Activated gamma-delta T cell (primary cell): ENCODE data around the gene PDIA6.
A peak's percentile ranks its signal among the peaks of the same experiment; 100 is the strongest.

Source experiments
- DNase-seq: peaks from one replicate; lab custom pipeline; 2025; lab: John Stamatoyannopoulos, UW
- total RNA-seq, 2 donors: gene quantifications; one replicate each; lab custom pipeline; 2026; lab: John Stamatoyannopoulos, UW

Gene PDIA6, protein sequence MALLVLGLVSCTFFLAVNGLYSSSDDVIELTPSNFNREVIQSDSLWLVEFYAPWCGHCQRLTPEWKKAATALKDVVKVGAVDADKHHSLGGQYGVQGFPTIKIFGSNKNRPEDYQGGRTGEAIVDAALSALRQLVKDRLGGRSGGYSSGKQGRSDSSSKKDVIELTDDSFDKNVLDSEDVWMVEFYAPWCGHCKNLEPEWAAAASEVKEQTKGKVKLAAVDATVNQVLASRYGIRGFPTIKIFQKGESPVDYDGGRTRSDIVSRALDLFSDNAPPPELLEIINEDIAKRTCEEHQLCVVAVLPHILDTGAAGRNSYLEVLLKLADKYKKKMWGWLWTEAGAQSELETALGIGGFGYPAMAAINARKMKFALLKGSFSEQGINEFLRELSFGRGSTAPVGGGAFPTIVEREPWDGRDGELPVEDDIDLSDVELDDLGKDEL
- 102 to 154 reads per million in 2 donors for total RNA-seq

GRCh38 chr2:10812362-10813162 is at the start of gene PDIA6:
Gene PDIA6, minus strand, starts transcription at chr2:10812785. Its CDS starts 89 bp downstream, at chr2:10812696.
- DNase-seq: peak; percentile 90

GRCh38 chr2:10862330-10862729 is 49.7 kb upstream of the PDIA6 start:
- no peak for DNase-seq

DNA sequence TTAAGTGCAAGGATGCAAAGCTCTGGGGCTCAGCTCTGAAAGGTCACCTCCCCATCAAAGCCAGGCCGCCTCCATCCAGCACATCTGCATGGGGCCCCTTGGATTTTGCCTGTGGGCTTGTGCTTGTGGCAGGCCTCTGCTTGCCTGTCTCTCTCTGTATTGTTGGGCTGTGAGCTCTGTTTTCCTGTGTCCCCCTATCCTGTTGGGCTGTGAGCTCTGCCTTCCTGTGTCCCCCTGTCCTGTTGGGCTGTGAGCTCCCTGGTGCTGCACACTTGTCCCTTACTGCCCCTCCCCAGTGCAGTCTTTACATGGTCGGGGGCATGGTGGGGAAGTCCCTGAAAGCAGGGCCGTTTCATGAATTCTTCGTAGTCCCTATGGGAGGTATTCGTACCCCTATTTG is 49.2 kb upstream of the PDIA6 start:
- DNase-seq: no peak

GRCh38 chr2:10860814-10861325 is 48.3 kb upstream of the PDIA6 start:
- DNase-seq: no peak

GRCh38 chr2:10860081-10860813 is 47.7 kb upstream of the PDIA6 start:
- no peak for DNase-seq

DNA sequence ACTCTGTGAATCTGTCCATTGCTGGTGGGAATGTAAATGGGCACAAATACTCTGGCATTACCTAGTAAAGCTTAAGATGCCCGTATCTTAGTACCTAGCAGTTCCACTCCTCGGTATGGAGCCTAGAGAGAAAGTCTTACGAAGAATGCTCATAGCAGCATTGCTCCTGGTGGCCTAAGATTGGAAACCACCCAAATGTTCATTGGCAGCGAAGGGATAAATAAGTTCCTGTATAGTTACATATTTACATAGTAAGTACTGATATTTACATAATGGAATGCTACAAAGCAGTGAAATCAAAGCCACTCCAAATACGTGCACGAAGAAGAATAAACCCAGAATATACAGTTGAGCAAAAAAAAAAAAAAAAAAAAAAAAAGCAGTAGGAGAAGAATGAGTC is 46.7 kb upstream of the PDIA6 start:
- no peak for DNase-seq

DNA sequence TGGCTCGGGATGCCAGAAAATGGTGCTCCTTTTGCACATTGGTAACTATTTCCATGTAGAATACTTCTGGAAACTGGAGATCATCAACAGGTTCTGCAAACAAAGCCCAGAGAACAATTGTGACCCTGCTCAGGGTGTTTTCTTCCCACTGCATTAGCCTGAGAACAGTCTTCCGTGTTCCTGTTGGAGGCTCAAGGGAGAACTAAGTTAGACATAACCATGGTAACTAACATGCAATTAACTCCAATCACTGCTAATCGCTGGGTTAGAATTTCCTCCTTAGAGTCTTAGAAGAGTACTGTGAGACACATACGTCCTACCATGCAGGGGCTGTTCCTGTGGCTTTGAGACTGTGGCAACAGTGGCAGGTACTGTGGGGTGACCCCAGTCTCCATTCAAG is 36.0 kb upstream of the PDIA6 start:
- DNase-seq: no peak

GRCh38 chr2:10847008-10847407 is 34.4 kb upstream of the PDIA6 start:
- DNase-seq: no peak

GRCh38 chr2:10846110-10846861 is 33.7 kb upstream of the PDIA6 start:
- no peak for DNase-seq

DNA sequence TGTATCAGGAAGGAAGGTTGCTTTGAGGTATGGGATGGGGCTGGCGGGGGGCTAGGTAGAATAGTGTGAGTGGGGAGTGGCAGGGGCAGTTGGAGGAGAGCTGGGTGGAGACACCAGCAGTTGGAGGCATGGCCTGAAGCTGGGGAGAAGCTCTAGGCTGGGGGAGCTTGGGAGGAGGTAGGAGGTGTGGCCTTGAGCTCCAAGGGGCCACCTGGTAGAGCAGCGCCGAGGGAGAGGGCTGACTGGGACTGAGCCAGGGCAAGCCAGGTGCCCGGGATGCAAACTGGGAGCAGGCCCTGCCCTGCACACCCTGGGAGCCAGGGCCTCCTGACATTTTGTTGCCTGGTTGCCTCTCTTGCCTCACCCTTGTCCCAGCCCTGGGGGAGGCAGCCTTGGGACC is 33.1 kb upstream of the PDIA6 start:
- DNase-seq: no peak

DNA sequence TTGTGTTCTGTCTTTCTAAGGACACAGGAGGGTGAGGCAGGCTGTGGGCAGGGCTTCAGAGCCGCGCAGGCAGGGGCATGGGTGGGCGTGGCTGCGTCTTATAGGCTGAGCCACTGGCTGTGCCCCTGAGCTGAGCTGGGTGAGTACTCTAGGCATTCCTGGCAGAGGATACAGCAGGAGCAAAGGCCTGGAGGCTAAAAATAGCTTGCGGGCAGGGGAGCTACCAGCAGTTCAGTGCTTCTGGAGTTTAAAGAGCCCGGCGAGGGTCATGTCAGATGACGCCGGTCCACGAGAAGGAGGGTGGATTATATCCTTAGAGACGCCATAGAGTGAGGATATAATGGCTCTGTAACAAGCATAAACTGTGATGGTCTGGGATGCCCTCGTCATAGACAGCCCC is 31.5 kb upstream of the PDIA6 start:
- no peak for DNase-seq

DNA sequence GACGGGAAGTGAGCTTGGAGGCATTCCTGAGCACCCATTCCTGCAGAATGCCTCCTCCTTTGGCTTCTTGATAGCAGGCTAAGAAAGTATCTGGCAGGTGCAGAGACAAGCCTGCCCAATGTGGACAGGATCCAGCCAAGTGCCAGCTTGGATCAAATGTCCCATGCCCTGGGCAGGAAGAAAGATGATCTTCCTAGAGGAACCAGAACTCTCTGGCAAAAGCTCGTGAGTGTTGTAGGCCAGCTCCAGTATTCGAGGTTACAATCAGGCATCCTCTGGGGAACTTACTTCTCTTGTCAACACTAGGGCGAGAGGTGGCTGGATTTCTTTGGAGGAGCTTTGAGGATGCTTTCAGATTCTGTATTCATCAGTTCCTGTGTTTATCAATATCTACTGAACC is 29.9 kb upstream of the PDIA6 start:
- DNase-seq: no peak

DNA sequence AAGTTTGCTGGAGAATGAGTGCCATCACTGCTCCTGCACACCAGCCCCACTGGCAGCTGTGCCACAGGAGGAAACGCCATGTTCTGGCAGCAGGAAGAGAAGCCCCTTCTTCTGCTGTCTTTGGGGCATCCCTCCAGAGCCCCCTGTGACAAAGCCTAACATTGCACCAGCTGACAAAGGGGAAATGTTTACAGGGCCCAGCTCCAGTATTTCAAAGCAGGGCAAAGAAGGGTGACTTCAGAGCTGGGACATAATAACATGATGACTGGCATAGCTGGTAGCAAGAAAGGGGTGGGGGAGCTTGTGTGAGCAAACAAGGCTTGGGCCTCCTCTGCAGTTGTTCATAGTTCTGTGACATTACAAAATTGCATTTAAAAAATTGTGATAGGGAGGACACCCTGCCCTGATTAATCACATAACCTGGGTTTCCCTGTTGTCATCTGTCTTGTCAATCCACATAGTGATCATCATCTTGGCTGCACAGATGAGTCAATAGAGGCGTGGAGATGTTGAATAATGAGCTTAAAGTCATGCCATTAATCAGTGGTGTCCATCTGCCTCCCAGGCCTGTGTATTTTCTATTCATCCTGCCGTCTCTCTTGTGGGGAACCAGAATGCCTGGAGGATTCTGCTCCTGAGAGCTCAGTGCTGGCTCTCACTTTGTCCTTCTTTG is 29.1 kb upstream of the PDIA6 start:
- DNase-seq: no peak

DNA sequence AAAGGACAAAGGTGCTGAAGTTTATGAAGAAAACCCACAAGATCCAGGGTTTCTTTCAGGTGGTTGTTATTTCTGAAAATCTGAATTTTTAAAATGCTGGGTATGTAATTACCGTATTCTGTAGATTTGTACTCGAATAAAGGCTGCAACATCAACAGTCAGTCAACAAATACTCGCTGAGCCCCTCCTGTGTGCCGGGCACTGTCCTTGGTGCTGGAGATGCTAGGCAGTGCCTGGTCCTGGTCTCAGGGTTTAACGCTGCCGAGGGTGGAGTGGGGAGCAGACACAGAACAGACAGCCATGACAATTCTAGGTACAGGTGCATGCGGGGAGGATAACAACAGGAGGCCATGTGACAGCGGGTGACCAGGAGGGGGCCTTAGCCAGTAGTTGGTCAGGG is 27.2 kb upstream of the PDIA6 start:
- DNase-seq: no peak

DNA sequence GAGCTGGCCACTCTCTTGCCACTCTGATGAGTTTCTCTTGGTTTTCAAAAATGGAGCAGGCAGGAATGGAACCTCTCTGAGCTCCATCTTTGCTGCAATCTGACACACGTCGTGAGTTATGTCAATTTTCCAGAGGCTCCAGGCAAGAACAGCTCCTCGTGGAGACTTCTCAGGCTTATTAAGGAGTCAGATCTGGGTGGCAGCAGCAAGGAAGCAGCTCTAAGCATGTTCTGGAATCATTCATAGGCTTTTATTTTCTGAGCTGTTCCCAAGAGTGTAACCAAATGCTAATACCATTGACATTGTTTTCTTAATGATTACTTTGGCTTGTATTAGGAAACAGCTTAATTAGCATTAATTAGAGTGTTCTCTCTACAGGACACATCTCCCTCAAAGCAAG is 26.1 kb upstream of the PDIA6 start:
- DNase-seq: no peak

- DNase-seq: no peak
Observed at GRCh38 chr2:10837298-10838266, 25.0 kb upstream of the PDIA6 start.

DNA sequence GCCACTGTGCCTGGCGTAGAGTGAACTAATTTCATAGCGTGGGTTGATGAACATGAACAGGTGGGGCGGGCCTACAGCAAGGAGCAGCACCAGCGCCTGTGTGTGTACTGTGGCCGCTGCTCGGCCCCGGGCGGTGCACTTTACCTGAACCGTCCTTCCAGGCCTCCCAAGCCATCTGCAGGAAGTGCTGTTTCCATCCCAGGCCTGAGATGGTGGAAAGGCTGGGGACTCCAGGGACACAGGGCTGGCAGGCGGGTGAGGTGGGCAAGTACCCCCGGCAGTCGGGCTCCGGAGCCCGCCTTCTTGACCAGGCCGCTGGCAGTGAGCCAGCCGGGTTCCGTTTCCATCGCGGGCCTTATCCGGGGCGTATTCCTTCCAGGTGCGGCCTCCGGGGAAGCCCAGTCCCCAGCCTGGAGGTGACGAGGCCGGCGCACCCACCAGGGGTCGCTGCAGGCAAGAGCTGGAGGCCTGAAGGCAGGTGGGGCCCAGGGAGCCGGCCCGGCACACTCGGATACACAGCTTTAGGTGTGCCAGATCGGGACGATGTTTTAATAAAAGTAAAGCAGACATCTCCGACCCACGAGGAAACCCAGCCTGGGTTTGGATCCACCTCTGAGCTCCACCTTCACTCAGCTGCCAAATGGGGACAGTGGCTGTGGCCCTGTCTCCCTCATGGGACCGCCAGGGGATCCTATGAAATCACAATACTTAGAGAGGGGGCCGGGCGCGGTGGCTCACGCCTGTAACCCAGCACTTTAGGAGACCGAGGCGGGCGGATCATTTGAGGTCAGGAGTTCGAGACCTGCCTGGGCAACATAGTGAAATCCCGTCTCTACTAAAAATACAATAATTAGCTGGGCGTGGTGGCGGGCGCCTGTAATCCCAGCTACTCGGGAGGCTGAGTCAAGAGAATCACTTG is 22.7 kb upstream of the PDIA6 start:
- DNase-seq: peak; percentile 30

- DNase-seq: no peak
Observed at GRCh38 chr2:10834068-10834655, 21.6 kb upstream of the PDIA6 start.
